GM13976 (cell line): ENCODE results near the gene CTBP1.

Experiments
- DNase-seq: peaks from one replicate; pipeline ENCODE4 v3.0.0; 2012; ENCODE audit warnings: low spot score
- CTCF ChIP-seq: IDR thresholded peaks from 2 replicates; pipeline ENCODE4 v1.5.1; 2012; ENCODE audit warnings: borderline replicate concordance, mild to moderate bottlenecking; ENCODE audit not compliant: insufficient read depth; ENCODE audit errors: extremely low read depth, missing control alignments, control extremely low read depth
- in situ Hi-C: fragments of 300-500 bp; cut with MboI; formaldehyde crosslinking; loops from one replicate; pipeline ENCODE4 v1.12.0; 2022; ENCODE audit warnings: low sequenced_read_pairs, mixed read lengths, inconsistent platforms; ENCODE audit not compliant: unreplicated experiment

Gene CTBP1

DNA sequence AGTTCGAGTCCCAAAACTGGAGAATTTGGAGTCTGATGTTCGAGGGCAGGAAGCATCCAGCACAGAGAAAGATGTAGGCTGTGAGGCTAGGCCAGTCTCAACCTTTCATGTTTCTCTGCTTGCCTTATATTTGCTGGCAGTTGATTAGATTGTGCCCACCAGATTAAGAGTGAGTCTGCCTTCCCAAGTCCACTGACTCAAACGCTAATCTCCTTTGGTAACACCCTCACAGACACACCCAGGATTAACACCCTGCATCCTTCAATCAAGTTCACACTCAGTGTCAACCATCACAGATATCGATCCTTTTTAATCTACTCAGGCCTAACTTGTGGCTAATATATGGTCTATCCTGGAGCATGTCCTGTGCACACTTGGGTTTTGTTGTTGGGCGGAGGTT, 22.8 kb upstream of the CTBP1 start:
- DNase-seq: no peak
- in situ Hi-C loops: no loop called here

DNA sequence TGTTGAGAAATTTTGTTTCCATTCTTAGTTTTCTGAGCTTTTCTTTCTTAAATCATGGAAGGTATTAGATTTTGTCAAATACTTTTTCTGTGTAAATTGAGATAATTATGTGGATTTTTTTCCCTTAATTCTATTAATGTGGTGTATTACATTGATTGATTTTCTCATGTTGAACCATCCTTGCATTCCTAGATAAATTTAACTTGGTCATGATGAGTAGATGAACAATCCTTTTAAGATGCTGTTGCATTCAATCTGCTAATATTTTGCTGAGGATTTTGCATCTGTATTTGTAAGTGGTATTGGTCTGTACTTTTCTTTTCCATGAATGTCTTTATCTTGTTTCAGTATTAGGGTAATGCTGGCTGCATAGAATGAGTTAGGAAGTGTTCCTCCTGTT, 20.3 kb upstream of the CTBP1 start:
- TF ChIP-seq CTCF: no peak
- DNase-seq: no peak
- in situ Hi-C loops: no loop called here

More for the DNA sequence above, 22.8 kb upstream of the CTBP1 start:
- TF ChIP-seq CTCF: no peak

DNA sequence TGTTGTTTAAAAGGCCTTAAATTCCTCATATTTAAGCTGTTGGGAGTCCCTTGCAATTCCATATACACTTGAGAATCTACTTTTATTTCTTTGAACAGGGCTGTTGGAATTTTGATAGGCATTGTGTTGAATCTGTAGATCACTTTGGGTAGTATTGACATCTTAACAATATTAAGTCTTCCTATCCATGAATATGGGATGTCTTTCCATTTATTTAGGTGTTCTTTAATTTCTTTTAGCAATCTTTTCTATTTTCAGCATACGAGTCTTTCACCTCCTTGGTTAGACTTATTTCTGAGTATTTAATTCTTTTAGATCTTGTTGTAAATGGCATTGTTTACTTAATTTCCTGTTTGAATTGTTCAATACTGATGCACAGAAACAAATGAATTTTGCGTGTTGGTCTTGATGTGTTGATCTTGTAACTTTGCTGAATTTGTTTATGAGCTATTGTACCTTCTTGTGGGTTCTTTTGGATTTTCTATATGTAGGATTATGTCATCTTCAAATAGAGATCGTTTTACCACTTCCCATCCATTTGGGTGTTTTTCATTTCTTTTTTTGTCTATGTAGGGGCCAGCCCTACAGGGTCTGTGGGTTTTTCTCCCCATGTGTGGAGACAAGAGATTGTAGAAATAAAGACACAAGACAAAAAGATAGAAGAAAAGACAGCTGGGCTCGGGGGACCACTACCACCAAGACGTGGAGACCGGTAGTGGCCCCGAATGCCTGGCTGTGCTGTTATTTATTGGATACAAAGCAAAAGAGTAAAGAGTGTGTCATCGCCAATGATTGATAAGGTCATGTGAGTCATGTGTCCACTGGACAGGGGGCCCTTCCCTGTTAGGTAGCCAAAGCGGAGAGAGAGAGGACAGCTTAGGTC, 18.2 kb upstream of the CTBP1 start:
- DNase-seq: peak; percentile 47
- no peak for TF ChIP-seq CTCF
- in situ Hi-C loops: no loop called here

DNA sequence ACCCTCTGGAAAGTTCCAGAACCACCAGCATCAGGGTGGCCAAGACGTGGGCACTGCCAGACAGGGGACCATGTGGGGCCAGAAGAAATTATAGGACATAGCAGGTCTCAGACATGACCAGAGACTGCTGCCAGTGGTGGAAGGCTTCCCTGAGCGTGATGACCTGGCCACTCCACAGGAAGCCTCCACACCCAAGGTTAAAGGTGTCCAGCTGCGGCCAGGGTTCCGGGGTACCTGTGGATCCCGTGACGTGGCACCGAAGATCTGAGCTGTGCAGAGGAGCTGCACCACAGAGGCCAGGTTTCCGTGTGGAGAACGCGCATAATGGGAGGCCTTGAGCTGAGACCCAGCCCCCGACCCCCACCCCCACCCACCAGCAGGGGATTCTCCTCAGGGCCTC, 16.4 kb upstream of the CTBP1 start:
- DNase-seq: no peak
- no peak for TF ChIP-seq CTCF

GRCh38 chr4:1264942-1265341, 16.0 kb upstream of the CTBP1 start:
- no peak for DNase-seq
- in situ Hi-C loops: no loop called here
- TF ChIP-seq CTCF: no peak

More for the DNA sequence above, 16.4 kb upstream of the CTBP1 start:
- in situ Hi-C loops: no loop called here

- no peak for DNase-seq
- in situ Hi-C loops: no loop called here
- no peak for TF ChIP-seq CTCF
These were observed 12.4 kb upstream of the CTBP1 start for GRCh38 chr4:1261107-1261928.
